Stimulated activated CD4-positive, alpha-beta T cell treated with anti-CD3 and anti-CD28 coated beads, Interleukin-2, amount 100 ng/mL, for 24 hours (primary cell): ENCODE measurements around the gene NAP1L2.
"Not testable (repeated sequence)": the region's sequence is repeated elsewhere in the genome, so short reads cannot be mapped to it uniquely, and the experiment has no call there.

ENCODE experiments used
- DNase-seq, 2 donors: peaks; one replicate each; pipeline ENCODE4 v3.0.0-alpha.2; 2020

The NAP1L2 gene, protein sequence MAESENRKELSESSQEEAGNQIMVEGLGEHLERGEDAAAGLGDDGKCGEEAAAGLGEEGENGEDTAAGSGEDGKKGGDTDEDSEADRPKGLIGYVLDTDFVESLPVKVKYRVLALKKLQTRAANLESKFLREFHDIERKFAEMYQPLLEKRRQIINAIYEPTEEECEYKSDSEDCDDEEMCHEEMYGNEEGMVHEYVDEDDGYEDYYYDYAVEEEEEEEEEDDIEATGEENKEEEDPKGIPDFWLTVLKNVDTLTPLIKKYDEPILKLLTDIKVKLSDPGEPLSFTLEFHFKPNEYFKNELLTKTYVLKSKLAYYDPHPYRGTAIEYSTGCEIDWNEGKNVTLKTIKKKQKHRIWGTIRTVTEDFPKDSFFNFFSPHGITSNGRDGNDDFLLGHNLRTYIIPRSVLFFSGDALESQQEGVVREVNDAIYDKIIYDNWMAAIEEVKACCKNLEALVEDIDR

DNA sequence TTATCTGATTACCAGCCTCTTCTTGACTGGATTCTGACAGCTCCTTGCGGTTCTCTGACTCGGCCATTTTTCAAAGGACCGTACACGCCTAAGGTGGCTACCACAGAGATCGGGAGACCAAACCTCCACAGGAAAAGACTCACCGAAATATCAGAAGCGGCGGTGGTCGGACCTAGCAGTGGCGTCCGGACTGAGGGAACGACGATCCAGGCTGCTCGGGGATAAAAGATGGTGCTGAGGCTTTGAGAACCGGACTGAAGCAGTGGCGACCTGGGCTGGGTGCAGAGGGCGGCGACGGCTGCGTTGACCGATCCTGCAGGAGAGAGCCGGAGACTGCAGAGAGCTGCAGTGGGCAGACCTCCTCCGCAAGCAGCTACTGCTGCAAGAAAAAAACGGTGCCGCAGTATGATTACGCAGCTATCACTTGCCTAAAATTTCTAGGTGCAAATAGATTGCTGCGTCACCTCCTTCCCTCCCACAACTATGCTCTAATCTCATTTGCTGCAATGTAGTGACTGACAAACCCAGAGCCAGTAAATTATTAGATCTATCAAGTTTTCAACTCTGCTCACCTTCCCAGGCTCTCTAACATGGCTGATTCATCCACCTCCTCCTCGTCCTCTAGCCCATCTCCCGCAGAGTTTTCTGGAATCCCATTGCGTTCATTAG is at the start of gene NAP1L2:
NAP1L2 (minus strand) TSS at position 426 of the 669 bp plus-strand sequence; CDS start at position 67, 359 bp downstream.
- peak; percentile 21 to 31 for DNase-seq

DNA sequence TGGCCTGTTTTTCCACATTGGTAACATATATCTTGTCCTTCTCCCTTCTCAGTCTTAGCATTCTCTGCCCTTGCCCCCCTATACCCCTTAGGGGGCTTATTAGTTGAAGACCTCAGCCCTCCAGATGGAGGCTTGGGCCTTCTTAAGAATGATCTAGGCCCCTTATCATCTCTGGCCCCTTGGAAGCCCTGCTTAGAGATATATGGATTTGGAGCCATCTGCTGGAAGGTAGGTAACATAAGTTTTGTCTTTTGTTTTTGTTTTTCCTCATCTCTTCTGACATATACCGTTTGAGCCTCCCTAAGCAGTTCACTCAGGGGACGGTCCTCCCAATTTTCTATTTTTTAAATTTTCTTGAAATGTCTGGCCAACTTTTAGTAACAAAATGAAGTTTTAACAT is 48.3 kb upstream of the NAP1L2 start:
- no peak for DNase-seq

DNA sequence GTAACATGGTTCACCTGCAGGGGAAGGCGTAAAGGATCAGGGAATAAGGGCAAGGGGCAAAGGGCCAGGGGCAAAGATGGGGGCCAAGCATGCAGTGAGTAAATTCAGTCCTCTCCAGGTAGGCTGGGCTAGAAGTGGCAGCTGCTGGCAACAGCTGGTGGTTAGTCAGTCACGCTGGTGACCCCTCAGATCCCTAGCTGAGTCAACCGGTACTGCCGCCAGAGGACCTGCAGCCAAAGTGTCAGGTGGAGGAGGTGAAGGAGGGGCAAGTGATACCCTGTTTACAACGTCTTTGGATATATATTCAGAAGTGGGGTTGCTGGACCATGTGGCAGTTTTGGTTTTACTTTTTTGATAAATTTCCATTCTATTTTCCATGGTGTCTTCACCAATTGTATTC is 24.6 kb upstream of the NAP1L2 start:
- DNase-seq, result no peak

DNA sequence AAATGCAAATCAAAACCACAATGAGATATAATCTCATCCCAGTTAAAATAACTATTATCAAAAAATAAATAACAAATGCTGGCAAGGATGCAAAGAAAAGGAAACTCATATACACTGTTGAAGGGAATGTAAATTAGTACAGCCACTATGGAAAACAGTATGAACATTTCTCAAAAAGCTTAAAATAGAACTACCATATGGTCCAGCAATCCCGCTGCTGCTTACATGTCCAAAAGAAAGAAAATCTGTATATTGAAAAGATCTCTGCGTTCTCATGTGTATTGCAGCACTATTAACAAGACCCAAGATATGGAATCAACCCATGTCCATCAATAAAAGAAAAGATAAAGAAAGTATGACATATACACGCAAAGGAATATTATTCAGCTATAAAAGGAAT is 3.0 kb upstream of the NAP1L2 start:
- DNase-seq, result no peak

DNA sequence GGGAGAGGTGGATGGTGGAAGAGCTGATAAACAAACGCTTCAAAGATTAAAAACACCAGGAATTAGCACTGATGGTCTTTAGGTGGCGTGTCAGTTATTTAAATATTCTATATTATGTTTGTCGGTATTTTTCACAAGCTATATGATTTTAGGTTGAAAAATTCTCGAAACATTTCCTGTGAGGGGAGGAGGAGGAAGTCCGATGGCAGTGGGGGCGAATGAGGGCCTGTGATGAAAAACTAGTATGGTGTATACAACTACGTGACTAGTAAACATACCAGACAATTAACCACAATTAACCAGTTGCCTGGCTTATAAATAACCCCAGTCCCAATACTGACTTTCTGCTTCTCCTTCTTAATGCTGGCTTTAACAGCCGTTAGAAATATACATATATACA is 595 bp upstream of the NAP1L2 start:
- DNase-seq, result peak in 1 of 2 donors; percentile 0

DNA sequence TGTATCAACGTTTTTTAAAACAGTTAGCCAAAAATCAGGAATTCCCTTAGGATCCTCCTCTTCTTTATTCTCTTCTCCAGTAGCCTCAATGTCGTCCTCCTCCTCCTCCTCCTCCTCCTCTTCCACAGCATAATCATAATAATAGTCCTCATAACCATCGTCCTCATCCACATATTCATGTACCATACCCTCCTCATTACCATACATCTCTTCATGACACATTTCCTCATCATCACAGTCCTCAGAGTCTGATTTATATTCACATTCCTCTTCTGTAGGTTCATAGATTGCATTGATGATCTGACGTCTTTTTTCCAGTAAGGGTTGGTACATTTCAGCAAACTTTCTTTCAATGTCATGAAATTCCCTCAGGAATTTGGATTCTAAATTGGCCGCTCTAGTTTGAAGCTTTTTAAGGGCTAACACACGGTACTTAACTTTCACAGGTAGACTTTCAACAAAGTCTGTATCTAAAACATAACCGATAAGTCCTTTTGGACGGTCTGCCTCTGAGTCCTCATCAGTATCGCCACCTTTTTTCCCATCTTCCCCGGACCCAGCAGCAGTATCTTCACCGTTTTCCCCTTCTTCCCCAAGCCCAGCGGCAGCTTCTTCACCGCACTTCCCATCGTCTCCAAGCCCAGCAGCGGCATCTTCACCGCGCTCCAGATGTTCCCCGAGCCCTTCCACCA is 771 bp downstream of the NAP1L2 start:
- no peak for DNase-seq

DNA sequence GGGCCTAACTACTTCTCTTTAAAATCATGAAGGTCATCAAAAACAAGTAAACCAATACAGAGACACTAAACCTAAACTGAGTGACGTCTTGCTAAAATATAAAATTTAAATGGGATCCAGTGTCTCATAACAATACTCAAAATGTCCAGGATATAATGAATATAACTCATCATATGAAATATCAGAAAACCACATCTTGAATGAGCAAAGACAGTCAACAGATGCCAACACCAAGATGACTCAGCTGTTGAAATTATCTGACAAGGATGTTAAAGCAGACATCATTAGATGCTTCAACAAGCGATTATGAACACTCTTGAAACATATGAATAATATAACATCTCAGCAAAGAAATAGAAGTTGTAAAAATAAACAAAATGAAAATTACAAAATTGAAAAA is 8.3 kb downstream of the NAP1L2 start:
- no peak for DNase-seq

DNA sequence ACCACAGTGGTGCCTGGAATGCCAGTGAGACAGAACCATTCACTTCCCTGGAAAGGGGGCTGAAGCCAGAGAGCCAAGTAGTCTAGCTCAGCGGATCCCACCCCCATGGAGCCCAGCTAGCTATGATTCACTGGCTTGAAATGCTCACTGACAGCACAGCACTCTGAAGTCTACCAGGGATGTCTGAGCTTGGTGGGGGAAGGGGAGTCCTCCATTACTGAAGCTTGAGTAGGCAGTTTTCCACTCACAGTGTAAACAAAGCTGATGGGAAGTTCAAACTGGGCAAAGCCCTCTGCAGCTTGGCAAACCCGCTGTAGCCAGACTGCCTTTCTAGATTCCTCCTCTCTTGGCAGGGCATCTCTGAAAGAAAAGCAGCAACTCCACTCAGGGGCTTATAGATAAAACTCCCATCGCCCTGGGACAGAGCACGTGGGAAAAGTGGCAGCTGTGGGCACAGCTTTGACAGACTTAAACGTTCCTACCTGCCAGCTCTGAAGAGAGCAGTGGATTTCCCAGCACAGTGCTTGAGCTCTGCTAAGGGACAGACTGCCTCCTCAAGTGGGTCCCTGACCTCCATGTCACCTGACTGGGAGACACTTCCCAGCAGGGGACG is 32.0 kb downstream of the NAP1L2 start:
- DNase-seq, result no peak

DNA sequence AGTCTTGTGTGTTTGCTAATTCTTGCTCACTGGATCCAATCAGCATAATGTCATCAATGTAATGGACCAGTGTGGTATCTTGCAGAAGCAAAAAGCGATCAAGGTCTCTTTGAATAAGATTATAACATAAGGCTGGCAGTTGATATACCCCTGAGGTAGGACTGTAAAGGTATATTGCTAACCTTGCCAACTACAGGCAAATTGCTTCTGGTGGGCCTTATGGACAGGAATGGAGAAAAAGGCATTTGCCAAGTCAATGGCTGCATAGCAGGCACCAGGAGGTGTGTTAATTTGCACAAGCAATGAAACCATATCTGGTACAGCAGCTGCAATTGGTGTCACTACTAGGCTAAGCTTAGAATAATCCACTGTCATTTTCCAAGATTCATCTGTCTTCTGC is 45.7 kb downstream of the NAP1L2 start:
- not testable (repeated sequence) for DNase-seq
